HEK293T (cell line): ENCODE measurements around the gene STPG4.

Source experiments
- BHLHE40 ChIP-seq: fragments of 450-650 bp; IDR thresholded peaks from 2 replicates; pipeline ENCODE4 v1.6.1; 2016; ENCODE audit warnings: mild to moderate bottlenecking, moderate library complexity, borderline replicate concordance
- ELF4 ChIP-seq: fragments of 450-650 bp; IDR thresholded peaks from 2 replicates; pipeline ENCODE4 v1.6.1; 2017; ENCODE audit warnings: antibody characterized with exemption
- FOXA1 ChIP-seq: fragments of 450-650 bp; IDR thresholded peaks from 2 replicates; pipeline ENCODE4 v1.6.1; 2016; ENCODE audit warnings: mild to moderate bottlenecking
- NFRKB ChIP-seq: fragments of 450-650 bp; IDR thresholded peaks from 2 replicates; pipeline ENCODE4 v1.6.1; 2016; ENCODE audit warnings: mild to moderate bottlenecking, moderate library complexity
- SUZ12 ChIP-seq: fragments of 450-650 bp; IDR thresholded peaks from 2 replicates; pipeline ENCODE4 v1.6.1; 2016; ENCODE audit warnings: mild to moderate bottlenecking
- TARDBP ChIP-seq: fragments of 450-650 bp; IDR thresholded peaks from 2 replicates; pipeline ENCODE4 v1.6.1; 2016

- TF ChIP-seq TARDBP (no peak), SUZ12 (no peak), FOXA1 (no peak), NFRKB (no peak), BHLHE40 (no peak), ELF4 (no peak)
Observed at GRCh38 chr2:47155091-47155876, at the start of gene STPG4.
